Neuron (in vitro differentiated cells): ENCODE results near the gene TRIM51G.
"Not testable (repeated sequence)": the region's sequence is repeated elsewhere in the genome, so short reads cannot be mapped to it uniquely, and the experiment has no call there.

ENCODE experiments used
- H2AFZ ChIP-seq: one replicate; pipeline ENCODE4 v1.6.1; 2013; ENCODE audit warnings: low read depth, mild to moderate bottlenecking, inconsistent platforms, low read length, moderate library complexity
- H3K27me3 ChIP-seq: one replicate; pipeline ENCODE4 v1.6.1; 2013; ENCODE audit warnings: low read length; ENCODE audit not compliant: insufficient read depth
- H3K36me3 ChIP-seq: one replicate; pipeline ENCODE4 v1.6.1; 2013; ENCODE audit warnings: low read length; ENCODE audit not compliant: insufficient read depth
- H3K4me1 ChIP-seq: one replicate; pipeline ENCODE4 v1.6.1; 2013; ENCODE audit warnings: low read length; ENCODE audit not compliant: insufficient read depth
- H3K4me3 ChIP-seq: 2 replicates; pipeline ENCODE4 v1.5.1; 2013; ENCODE audit warnings: mild to moderate bottlenecking, low read length, moderate library complexity
- H3K9me3 ChIP-seq: one replicate; pipeline ENCODE4 v1.6.1; 2013; ENCODE audit warnings: low read length

TRIM51G gene, protein sequence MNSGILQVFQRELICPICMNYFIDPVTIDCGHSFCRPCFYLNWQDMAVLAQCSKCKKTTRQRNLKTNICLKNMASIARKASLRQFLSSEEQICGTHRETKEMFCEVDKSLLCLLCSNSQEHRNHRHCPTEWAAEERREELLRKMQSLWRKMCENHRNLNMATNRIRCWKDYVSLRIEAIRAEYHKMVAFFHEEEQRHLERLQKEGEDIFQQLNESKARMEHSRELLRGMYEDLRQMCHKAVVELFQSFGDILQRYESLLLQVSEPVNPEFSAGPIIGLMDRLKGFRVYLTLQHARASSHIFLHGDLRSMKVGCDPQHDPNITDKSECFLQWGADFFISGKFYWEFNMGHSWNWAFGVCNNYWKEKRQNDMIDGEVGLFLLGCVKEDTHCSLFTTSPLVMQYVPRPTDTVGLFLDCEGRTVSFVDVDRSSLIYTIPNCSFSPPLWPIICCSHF

GRCh38 chr11:48983785-48984184 is at the start of gene TRIM51G:
Gene TRIM51G (minus strand): TSS chr11:48983885. CDS start chr11:48981695, 2,190 bp downstream.
- not testable (repeated sequence) for H3K9me3 ChIP-seq, H2AFZ ChIP-seq, H3K36me3 ChIP-seq, H3K4me3 ChIP-seq, H3K4me1 ChIP-seq, H3K27me3 ChIP-seq

DNA sequence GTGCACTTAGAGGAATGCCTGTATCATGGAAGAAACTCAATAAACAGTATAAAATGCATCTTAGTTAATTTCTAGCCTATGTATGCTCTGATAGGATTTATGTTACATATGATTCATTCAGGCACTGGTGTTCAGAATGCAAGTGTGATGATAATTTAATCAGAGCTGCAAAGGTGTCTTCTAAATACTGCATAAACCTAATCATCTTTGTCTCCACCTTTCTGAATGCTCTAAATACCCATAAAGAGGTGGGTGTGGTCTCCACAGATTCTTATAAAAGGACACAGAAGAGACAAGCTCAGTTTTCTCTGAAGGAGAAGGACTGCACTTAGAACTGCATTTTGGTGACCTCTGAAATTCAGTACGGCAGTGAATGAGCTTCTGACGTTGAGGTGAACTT is 44.8 kb upstream of the TRIM51G start, which contains the start of gene TRIM49B:
Gene TRIM49B, plus strand, starts transcription at position 301 of the 400 bp plus-strand sequence. CDS start 2,777 bp downstream, outside the sequence.
- H3K27me3 ChIP-seq, H3K4me3 ChIP-seq, H3K4me1 ChIP-seq, H2AFZ ChIP-seq, H3K9me3 ChIP-seq, H3K36me3 ChIP-seq: not testable (repeated sequence)

GRCh38 chr11:48968592-48968991 is 15.1 kb downstream of the TRIM51G start:
- not testable (repeated sequence) for H3K4me3 ChIP-seq, H3K9me3 ChIP-seq, H3K36me3 ChIP-seq, H3K4me1 ChIP-seq, H3K27me3 ChIP-seq, H2AFZ ChIP-seq

DNA sequence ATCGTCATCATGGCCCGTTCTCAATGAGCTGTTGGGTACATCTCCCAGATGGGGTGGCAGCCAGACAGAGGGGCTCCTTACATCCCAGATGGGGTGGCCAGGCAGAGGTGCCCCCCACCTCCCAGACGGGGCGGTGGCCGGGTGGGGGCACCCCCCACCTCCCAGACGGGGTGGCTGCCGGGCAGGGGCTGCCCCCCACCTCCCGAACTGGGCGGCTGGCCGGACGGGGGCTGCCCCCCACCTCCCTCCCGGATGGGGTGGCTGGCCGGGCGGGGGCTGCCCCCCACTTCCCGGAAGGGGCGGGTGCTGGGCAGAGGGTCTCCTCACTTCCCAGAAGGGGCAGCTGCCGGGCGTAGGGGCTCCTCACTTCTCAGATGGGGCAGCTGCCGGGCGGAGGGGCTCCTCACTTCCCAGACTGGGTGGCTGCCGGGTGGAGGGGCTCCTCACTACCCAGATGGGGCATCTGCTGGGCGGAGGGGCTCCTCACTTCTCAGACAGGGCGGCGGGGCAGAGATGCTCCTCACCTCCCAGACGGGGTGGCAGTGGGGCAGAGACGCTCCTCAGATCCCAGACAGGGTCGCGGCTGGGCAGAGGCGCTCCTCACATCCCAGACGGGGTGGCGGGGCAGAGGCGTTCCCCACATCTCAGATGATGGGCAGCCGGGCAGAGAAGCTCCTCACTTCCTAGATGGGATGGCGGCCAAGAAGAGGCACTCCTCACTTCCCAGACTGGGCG is 28.2 kb downstream of the TRIM51G start:
- not testable (repeated sequence) for H3K9me3 ChIP-seq, H3K4me3 ChIP-seq, H3K4me1 ChIP-seq, H2AFZ ChIP-seq, H3K27me3 ChIP-seq, H3K36me3 ChIP-seq

GRCh38 chr11:48945796-48946195 is 37.9 kb downstream of the TRIM51G start:
- not testable (repeated sequence) for H3K4me3 ChIP-seq, H3K27me3 ChIP-seq, H2AFZ ChIP-seq, H3K36me3 ChIP-seq, H3K4me1 ChIP-seq, H3K9me3 ChIP-seq
